Body of pancreas (tissue), 4 donors: ENCODE results near the gene JMY.

Experiments used
- CTCF ChIP-seq, 7 experiments: fragments of 450-650 bp in 4 of 7; fragments of 200-600 bp in 3 of 7; sonication (generic) in 3 of 7; IDR thresholded peaks; one replicate each; pipeline ENCODE4 v1.5.1; 2016 to 2019; ENCODE audit warnings: antibody characterized with exemption in 7 of 7
- POLR2A ChIP-seq, 3 donors: fragments of 450-650 bp; IDR thresholded peaks; one replicate each; pipeline ENCODE4 v1.6.1; 2016; ENCODE audit warnings: antibody characterized with exemption in 3 of 3, mild to moderate bottlenecking in 2 of 3

- no peak for TF ChIP-seq CTCF (IDR thresholded peaks at IDR 0.05)
- no peak for TF ChIP-seq POLR2A (IDR thresholded peaks at IDR 0.05)
Observed at GRCh38 chr5:79227484-79228025, 8.4 kb upstream of the JMY start.
